H1 (cell line): Measurements from ENCODE around the gene RBM26. TPM values are rescaled to one million over a fixed set of nuclear protein-coding genes. Genes with fewer than 3 reads are reported as not detected.

Experiments
- CTCF ChIA-PET: fragments of 300-600 bp; sonication (Branson Sonifier 250); formaldehyde crosslinking; loops from one replicate; lab custom pipeline; 2021; ENCODE audit not compliant: partially characterized antibody; lab: Charles Lee
- POLR2A ChIA-PET: fragments of 300-600 bp; sonication (Branson Sonifier 250); formaldehyde crosslinking; loops from one replicate; lab custom pipeline; 2021; ENCODE audit warnings: inconsistent platforms; ENCODE audit not compliant: partially characterized antibody; lab: Charles Lee
- DNase-seq, 2 experiments: peaks; one replicate each; pipeline versions ENCODE4 v3.0.0 to v3.0.0-alpha.2; 2010 to 2022; ENCODE audit warnings: low spot score in 2 of 2, low read depth in 1 of 2, mixed read lengths in 1 of 2
- FAIRE-seq: peaks from 2 replicates; lab custom pipeline; 2011; peaks lifted over from hg19 to GRCh38; lab: Jason Lieb, UNC
- H2AFZ ChIP-seq: 2 replicates; pipeline ENCODE4 v1.8.1; 2012; ENCODE audit warnings: low read length, inconsistent platforms
- H2AK5ac ChIP-seq: 2 replicates; pipeline ENCODE4 v1.6.1; 2013; ENCODE audit warnings: low read depth, low read length
- H2BK120ac ChIP-seq: replicated peaks from 2 replicates; pipeline ENCODE3; 2013; ENCODE audit warnings: low read depth, low read length, inconsistent platforms
- H2BK12ac ChIP-seq: 2 replicates; pipeline ENCODE4 v1.6.1; 2013; ENCODE audit warnings: low read depth, low read length
- H2BK15ac ChIP-seq: 2 replicates; pipeline ENCODE4 v1.6.1; 2013; ENCODE audit warnings: low read length
- H2BK20ac ChIP-seq: 2 replicates; pipeline ENCODE4 v1.6.1; 2013; ENCODE audit warnings: low read length
- H2BK5ac ChIP-seq: 2 replicates; pipeline ENCODE4 v1.6.1; 2013; ENCODE audit warnings: low read depth, low read length
- H3K14ac ChIP-seq: 2 replicates; pipeline ENCODE4 v1.6.1; 2013; ENCODE audit warnings: inconsistent platforms; ENCODE audit not compliant: insufficient read length
- H3K18ac ChIP-seq: 2 replicates; pipeline ENCODE4 v1.6.1; 2013; ENCODE audit warnings: low read length; ENCODE audit errors: extremely low read depth
- H3K23ac ChIP-seq: 2 replicates; pipeline ENCODE4 v1.6.1; 2013; ENCODE audit warnings: inconsistent platforms; ENCODE audit not compliant: insufficient read length
- H3K23me2 ChIP-seq: 2 replicates; pipeline ENCODE4 v1.6.1; 2013; ENCODE audit warnings: low read depth, low read length
- H3K27ac ChIP-seq: 2 replicates; pipeline ENCODE4 v1.6.1; 2011; ENCODE audit warnings: low read depth, low read length, inconsistent platforms
- H3K27me3 ChIP-seq, 4 experiments: replicated peaks in 1 of 4; 1 replicate in 1 of 4; 2 replicates in 3 of 4; pipeline versions ENCODE4 v1.6.1 to v1.8.1; 2011 to 2013; ENCODE audit warnings: low read length in 3 of 4, mild to moderate bottlenecking in 3 of 4, inconsistent platforms in 2 of 4, mixed read lengths in 2 of 4, moderate library complexity in 1 of 4; ENCODE audit not compliant: control insufficient read depth in 3 of 4, insufficient read depth in 3 of 4; ENCODE audit errors: extremely low read depth in 1 of 4
- H3K36me3 ChIP-seq, 4 experiments: 2 replicates each; pipeline versions ENCODE4 v1.6.1 to v1.8.1; 2011 to 2013; ENCODE audit warnings: mild to moderate bottlenecking in 4 of 4, low read length in 3 of 4, moderate library complexity in 2 of 4, control low read depth in 1 of 4, inconsistent platforms in 1 of 4; ENCODE audit not compliant: insufficient read depth in 4 of 4, control insufficient read depth in 2 of 4
- H3K4ac ChIP-seq: replicated peaks from 2 replicates; pipeline ENCODE3; 2013; ENCODE audit warnings: low read length, low read depth, mixed read lengths, inconsistent platforms; ENCODE audit not compliant: insufficient read length
- H3K4me1 ChIP-seq, 4 experiments: replicated peaks in 1 of 4; 1 replicate in 1 of 4; 2 replicates in 3 of 4; pipeline versions ENCODE4 v1.6.1 to v1.8.1; 2011 to 2013; ENCODE audit warnings: low read length in 3 of 4, inconsistent platforms in 2 of 4, mixed read lengths in 1 of 4; ENCODE audit not compliant: insufficient read depth in 4 of 4, control insufficient read depth in 3 of 4
- H3K4me2 ChIP-seq, 2 experiments: 2 replicates each; pipeline versions ENCODE4 v1.6.1 to v1.8.1; 2011 to 2013; ENCODE audit warnings: low read depth in 2 of 2, low read length in 2 of 2, control low read depth in 1 of 2, inconsistent platforms in 1 of 2, mild to moderate bottlenecking in 1 of 2; ENCODE audit not compliant: insufficient read depth in 1 of 2
- H3K4me3 ChIP-seq, 4 experiments: fragments of 200-600, 300-600 bp in 1 of 4; sonication (generic), shearing (Covaris generic), sonication (Bioruptor Twin) in 1 of 4; 2 replicates each; pipeline versions ENCODE4 v1.5.1 to v1.8.1; 2011 to 2016; ENCODE audit warnings: low read length in 4 of 4, low read depth in 3 of 4, control low read depth in 2 of 4, inconsistent platforms in 2 of 4, mild to moderate bottlenecking in 2 of 4, mixed read lengths in 1 of 4, moderate library complexity in 1 of 4; ENCODE audit not compliant: insufficient read depth in 2 of 4; ENCODE audit errors: extremely low read depth in 1 of 4
- H3K56ac ChIP-seq: replicated peaks from 2 replicates; pipeline ENCODE3; 2013; ENCODE audit warnings: low read depth, mild to moderate bottlenecking, mixed read lengths, low read length, inconsistent platforms; ENCODE audit not compliant: insufficient read length
- H3K79me1 ChIP-seq: 2 replicates; pipeline ENCODE4 v1.6.1; 2013; ENCODE audit warnings: low read depth, low read length, control low read depth
- H3K79me2 ChIP-seq, 2 experiments: 2 replicates each; pipeline versions ENCODE4 v1.6.1 to v1.8.1; 2012 to 2013; ENCODE audit warnings: low read length in 2 of 2, mild to moderate bottlenecking in 2 of 2, inconsistent platforms in 1 of 2; ENCODE audit not compliant: insufficient read depth in 2 of 2, control insufficient read depth in 1 of 2
- H3K9ac ChIP-seq, 4 experiments: replicated peaks in 1 of 4; 1 replicate in 1 of 4; 2 replicates in 3 of 4; pipeline versions ENCODE4 v1.6.1 to v1.8.1; 2011 to 2013; ENCODE audit warnings: low read depth in 3 of 4, low read length in 3 of 4, control low read depth in 2 of 4, mild to moderate bottlenecking in 2 of 4, moderate library complexity in 2 of 4, inconsistent platforms in 1 of 4; ENCODE audit errors: extremely low read depth in 1 of 4
- H3K9me3 ChIP-seq, 2 experiments: 2 replicates each; pipeline versions ENCODE4 v1.6.1 to v1.8.1; 2012 to 2013; ENCODE audit warnings: mild to moderate bottlenecking in 2 of 2, moderate library complexity in 2 of 2, control low read depth in 1 of 2, inconsistent platforms in 1 of 2, low read depth in 1 of 2, low read length in 1 of 2, mixed read lengths in 1 of 2; ENCODE audit not compliant: insufficient read depth in 2 of 2
- H4K20me1 ChIP-seq, 2 experiments: replicated peaks in 1 of 2; 2 replicates each; pipeline versions ENCODE3 to v1.8.1; 2011 to 2013; ENCODE audit warnings: inconsistent platforms in 2 of 2, low read length in 2 of 2, mild to moderate bottlenecking in 1 of 2; ENCODE audit not compliant: insufficient read depth in 2 of 2, control insufficient read depth in 1 of 2
- H4K5ac ChIP-seq: 2 replicates; pipeline ENCODE4 v1.6.1; 2013; ENCODE audit warnings: low read length, low read depth, mixed read lengths, inconsistent platforms; ENCODE audit not compliant: insufficient read length
- H4K8ac ChIP-seq: 2 replicates; pipeline ENCODE4 v1.8.0; 2013; ENCODE audit warnings: mild to moderate bottlenecking, moderate library complexity, low read length, inconsistent platforms; ENCODE audit not compliant: insufficient read depth; ENCODE audit errors: extremely low read depth
- H4K91ac ChIP-seq: replicated peaks from 2 replicates; pipeline ENCODE3; 2013; ENCODE audit warnings: low read length, mixed read lengths, inconsistent platforms; ENCODE audit not compliant: insufficient read length
- GTF2F1 ChIP-seq: IDR thresholded peaks from 2 replicates; pipeline ENCODE4 v1.6.1; 2012; ENCODE audit warnings: low read depth, low read length, improper control_type of control experiment, borderline replicate concordance
- HDAC2 ChIP-seq, 2 experiments: fragments of 300-600 bp in 1 of 2; sonication (generic) in 1 of 2; IDR thresholded peaks; 2 replicates each; pipeline ENCODE4 v1.6.1; 2011 to 2012; ENCODE audit warnings: low read depth in 2 of 2, low read length in 2 of 2, mild to moderate bottlenecking in 2 of 2, moderate library complexity in 2 of 2, borderline replicate concordance in 1 of 2, inconsistent platforms in 1 of 2
- USF2 ChIP-seq: IDR thresholded peaks from 2 replicates; pipeline ENCODE4 v1.6.1; 2011; ENCODE audit warnings: low read length, improper control_type of control experiment
- WGBS, 2 experiments: shearing (Covaris generic) in 1 of 2; methylation state at CpG; one replicate each; pipeline versions ENCODE4 v1.1.6 to v1.1.7; 2013 to 2015; ENCODE audit warnings: low lambda C conversion rate in 2 of 2, mixed read lengths in 2 of 2, inconsistent platforms in 1 of 2, low coverage in 1 of 2, missing lambda C conversion rate in 1 of 2; ENCODE audit not compliant: insufficient replicate concordance in 2 of 2, insufficient coverage in 1 of 2, insufficient read length in 1 of 2; ENCODE audit errors: extremely low coverage in 1 of 2, missing lambda C conversion rate in 1 of 2; 5-methylcytosine and 5-hydroxymethylcytosine counted together
- polyA plus RNA-seq, 7 experiments: library from polyadenylated mRNA; depleted of rRNA in 3 of 7; stranded (reverse) in 5 of 7; unstranded in 2 of 7; fragments of >200 nt in 5 of 7; fragments of 200-250 nt in 2 of 7; gene quantifications; 1 replicate in 5 of 7; 2 replicates in 1 of 7; 4 replicates in 1 of 7; pipeline versions ENCODE4 v1.2.1 to v1.2.3, GENCODE V29; 2011 to 2013; ENCODE audit warnings: missing spikeins in 2 of 7, mixed read lengths in 2 of 7
- total RNA-seq: library from RNA; stranded (reverse); fragmentation: NEBNext Ultra II Directional; extraction: Animal tissue kit (Norgen Biotek cat#: 25700); gene quantifications from 2 replicates; pipeline ENCODE4 v1.2.1, GENCODE V29; 2021

Gene RBM26
- total and polyA plus RNA-seq, 2 of the 8 experiments (the other 6 are each of a cell fraction or from before 2014, with no cell fraction given), result 20.3 to 65.5 TPM

GRCh38 chr13:79380997-79381396 is 25.1 kb downstream of the RBM26 start:
- Histone ChIP-seq H2BK5ac (no peak overlapping the region), H3K27me3 (no peaks in the 10 kb centered on the region), H3K27ac (no peak overlapping the region), H3K14ac (no peak overlapping the region), H3K23ac (no peak overlapping the region), H2AFZ (no peak overlapping the region), H4K91ac (no peak overlapping the region), H3K23me2 (no peaks in the 10 kb centered on the region), H3K56ac (no peak overlapping the region), H2BK12ac (no peak overlapping the region), H3K4me3 (no peak overlapping the region), H2AK5ac (no peak overlapping the region), H3K9me3 (no peaks in the 10 kb centered on the region), H3K79me2 (peaks cover 4 to 73% of the 10 kb centered on the region in 2 experiments; a peak in 3 of 4 replicates), H4K20me1 (peaks cover 0 to 6% of the 10 kb centered on the region in 2 experiments), H3K4me1 (peaks cover 0 to 5% (median 1%) of the 10 kb centered on the region in 4 experiments; a peak in 4 of 7 replicates), H2BK120ac (no peak overlapping the region), H4K5ac (no peak overlapping the region), H3K36me3 (peaks cover 7 to 28% (median 17%) of the 10 kb centered on the region in 4 experiments), H3K9ac (no peak overlapping the region), H2BK15ac (no peak overlapping the region), H2BK20ac (no peak overlapping the region), H3K18ac (no peak overlapping the region), H3K4me2 (no peak overlapping the region), H3K4ac (no peak overlapping the region), H3K79me1 (no peaks in the 10 kb centered on the region), H4K8ac (no peak overlapping the region)
- 67% methylated on average over 1 of the region's 1 CpG; no CpG with 5 or more reads in 1 of the 2 experiments for WGBS, 2 experiments
- no peak for DNase-seq
- ChIA-PET POLR2A (no interaction called here), CTCF (interaction anchor here (3.1 kb wide), 1 partner anchor 11 kb away, joined by 14 read pairs; no protein-coding TSS in a partner anchor)
- TF ChIP-seq GTF2F1 (no peak), HDAC2 (IDR thresholded peaks at IDR 0.05; ENCODE audit: borderline replicate concordance in 1 of 2, low read depth in 2 of 2, low read length in 2 of 2) (no peak), USF2 (no peak)
- no peak for FAIRE-seq
